GM12864 (cell line): Measurements from ENCODE around the gene SDR42E2.
"Not testable (repeated sequence)": the region's sequence is repeated elsewhere in the genome, so short reads cannot be mapped to it uniquely, and the experiment has no call there.

Experiments
- DNase-seq: peaks from one replicate; pipeline ENCODE4 v3.0.0-alpha.2; 2011; ENCODE audit warnings: low read depth
- H3K4me3 ChIP-seq: 2 replicates; pipeline ENCODE4 v1.5.1; 2011; ENCODE audit warnings: mild to moderate bottlenecking, low read depth, low read length, control low read depth
- CTCF ChIP-seq: IDR thresholded peaks from 2 replicates; pipeline ENCODE4 v1.5.1; 2011; ENCODE audit warnings: low read depth, mild to moderate bottlenecking, moderate library complexity, low read length, control low read depth, inconsistent platforms; ENCODE audit errors: missing control alignments

Gene SDR42E2

GRCh38 chr16:22123759-22124490 lies 38.4 kb upstream of the SDR42E2 start:
- no peak for TF ChIP-seq CTCF
- DNase-seq, result no peak
- H3K4me3 ChIP-seq, result no peak overlapping the region

DNA sequence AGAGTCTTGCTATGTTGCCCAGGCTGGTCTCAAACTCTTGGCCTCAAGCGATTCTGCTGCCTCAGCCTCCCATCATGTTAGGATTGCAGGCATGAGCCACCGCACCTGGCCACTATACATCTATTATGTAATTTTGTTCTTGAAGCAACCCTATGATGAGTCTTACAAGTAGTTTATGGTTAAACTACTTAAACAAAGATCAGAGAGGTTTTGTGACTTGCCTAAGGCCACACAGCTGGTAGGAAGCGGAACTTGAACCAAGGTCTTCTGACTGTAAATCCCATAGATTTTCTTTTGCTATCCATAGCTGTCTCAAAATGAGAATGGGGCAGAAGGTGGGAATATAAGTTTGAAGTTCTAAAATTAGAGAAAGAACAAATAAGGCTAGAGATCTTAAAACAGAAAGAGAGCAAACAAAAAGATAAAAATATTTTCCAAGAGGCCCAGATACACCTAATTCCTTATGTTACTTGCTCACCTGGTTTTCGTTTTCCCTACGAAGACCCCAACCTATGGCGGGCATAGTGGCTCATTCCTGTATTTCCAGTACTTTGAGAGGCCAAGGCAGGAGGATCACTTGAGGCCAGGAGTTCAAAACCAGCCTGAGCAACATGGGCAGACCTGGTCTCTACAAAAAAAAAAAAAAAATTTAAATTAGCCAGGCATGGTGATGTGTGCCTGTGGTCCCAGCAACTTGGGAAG lies 37.6 kb upstream of the SDR42E2 start:
- H3K4me3 ChIP-seq, result no peak overlapping the region
- DNase-seq, result no peak
- no peak for TF ChIP-seq CTCF

GRCh38 chr16:22126037-22126558 lies 36.2 kb upstream of the SDR42E2 start:
- no peak for TF ChIP-seq CTCF
- H3K4me3 ChIP-seq, result no peak overlapping the region
- no peak for DNase-seq

GRCh38 chr16:22128537-22128936 lies 33.8 kb upstream of the SDR42E2 start:
- not testable (repeated sequence) for DNase-seq, H3K4me3 ChIP-seq

DNA sequence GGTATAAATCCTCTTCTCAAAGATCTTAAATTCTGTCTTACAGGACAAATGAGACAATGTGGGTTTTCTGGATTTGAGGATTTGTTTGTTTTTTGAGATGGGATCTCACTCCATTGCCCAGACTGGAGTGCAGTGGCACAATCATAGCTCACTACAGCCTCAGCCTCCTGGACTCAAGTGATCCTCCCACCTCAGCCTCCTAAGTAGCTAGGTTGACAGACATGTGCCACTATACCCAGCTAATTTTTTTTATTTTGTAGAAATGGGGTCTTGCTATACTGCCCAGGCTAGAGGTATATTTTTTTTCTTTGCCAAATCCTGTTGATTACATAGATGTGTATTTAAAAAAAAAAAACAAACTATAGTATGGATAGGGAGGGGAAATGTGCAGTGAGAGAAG lies 31.8 kb upstream of the SDR42E2 start:
- DNase-seq, result no peak
- no peak overlapping the region for H3K4me3 ChIP-seq
- no peak for TF ChIP-seq CTCF

- TF ChIP-seq CTCF, result no peak
- H3K4me3 ChIP-seq, result no peak overlapping the region
- DNase-seq, result no peak
Measured at GRCh38 chr16:22132801-22133200, 29.5 kb upstream of the SDR42E2 start.

- TF ChIP-seq CTCF, result no peak
- no peak for DNase-seq
- no peak overlapping the region for H3K4me3 ChIP-seq
Measured at GRCh38 chr16:22138482-22138881, 23.8 kb upstream of the SDR42E2 start.
